ENCODE results near the gene OR10V1.

The OR10V1 gene

DNA sequence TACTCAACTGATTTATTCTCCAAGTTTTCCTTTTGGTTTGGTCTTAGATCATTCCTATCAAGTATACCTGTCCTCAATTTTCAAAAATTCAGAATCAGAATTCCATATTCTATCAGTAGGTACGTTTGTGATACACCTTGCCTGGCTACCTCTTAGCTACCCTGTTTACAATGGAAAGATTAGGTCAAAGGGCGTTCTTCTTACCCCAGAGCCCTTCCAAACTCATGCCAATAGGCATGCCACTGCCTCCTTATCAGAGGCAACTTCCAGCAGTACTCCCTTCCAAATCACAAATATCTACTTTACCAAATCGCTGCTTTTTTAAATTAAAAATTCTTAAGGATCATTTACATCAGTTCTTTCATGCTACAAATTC, 45.8 kb downstream of the OR10V1 start:
- no peak for DNase-seq

DNA sequence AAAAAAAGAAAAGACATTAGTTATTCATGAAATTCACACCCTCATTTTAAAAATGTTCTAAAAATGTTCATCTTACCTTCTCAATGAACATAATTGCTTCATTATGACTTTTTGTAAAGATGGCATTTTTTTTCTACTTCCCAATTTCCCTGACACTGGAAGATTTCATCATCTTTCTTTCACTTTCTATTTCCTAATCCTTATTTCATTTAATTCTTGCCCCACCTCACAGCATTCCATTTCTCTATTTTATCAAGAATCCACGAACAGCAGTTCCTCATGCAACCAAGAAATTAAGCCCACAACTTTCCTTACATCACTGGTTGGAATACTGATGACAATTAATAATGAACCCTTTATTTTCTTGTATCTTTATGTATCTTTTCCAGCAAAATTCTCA, 46.7 kb downstream of the OR10V1 start:
- DNase-seq = no peak
